22Rv1 (cell line): Measurements from ENCODE around the gene RP9.

Experiments
- H3K27ac ChIP-seq: fragments of 450-650 bp; 2 replicates; pipeline ENCODE4 v1.5.1; 2017
- ZFX ChIP-seq: fragments of 450-650 bp; IDR thresholded peaks from 2 replicates; pipeline ENCODE4 v1.6.1; 2017; ENCODE audit warnings: antibody characterized with exemption, borderline replicate concordance
- TF ChIP-seq, protein P1 (sequence below): fragments of 450-650 bp; IDR thresholded peaks from 2 replicates; pipeline ENCODE4 v1.5.1; 2017; ENCODE audit warnings: mild to moderate bottlenecking

Gene RP9

DNA sequence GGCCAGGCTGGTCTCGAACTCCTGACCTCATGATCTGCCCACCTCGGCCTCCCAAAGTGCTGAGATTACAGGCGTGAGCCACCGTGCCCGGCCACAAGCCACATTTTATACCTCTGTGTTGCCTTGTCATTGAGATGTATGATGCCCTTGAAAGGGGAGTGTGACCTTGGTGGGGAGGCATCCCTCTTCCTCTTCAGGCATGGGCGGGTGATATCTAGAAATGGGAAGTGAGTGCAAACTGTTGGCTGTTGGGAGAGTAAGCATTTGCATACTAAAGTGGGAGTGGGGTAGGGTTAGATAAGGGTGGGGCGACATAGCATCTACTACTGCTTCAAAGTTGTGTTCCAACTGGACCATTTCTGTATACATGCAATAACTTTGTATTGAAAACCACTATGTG lies 20.1 kb downstream of the RP9 start:
- H3K27ac ChIP-seq, result no peak overlapping the region
- TF ChIP-seq ZFX, result no peak
- TF ChIP-seq, protein P1, sequence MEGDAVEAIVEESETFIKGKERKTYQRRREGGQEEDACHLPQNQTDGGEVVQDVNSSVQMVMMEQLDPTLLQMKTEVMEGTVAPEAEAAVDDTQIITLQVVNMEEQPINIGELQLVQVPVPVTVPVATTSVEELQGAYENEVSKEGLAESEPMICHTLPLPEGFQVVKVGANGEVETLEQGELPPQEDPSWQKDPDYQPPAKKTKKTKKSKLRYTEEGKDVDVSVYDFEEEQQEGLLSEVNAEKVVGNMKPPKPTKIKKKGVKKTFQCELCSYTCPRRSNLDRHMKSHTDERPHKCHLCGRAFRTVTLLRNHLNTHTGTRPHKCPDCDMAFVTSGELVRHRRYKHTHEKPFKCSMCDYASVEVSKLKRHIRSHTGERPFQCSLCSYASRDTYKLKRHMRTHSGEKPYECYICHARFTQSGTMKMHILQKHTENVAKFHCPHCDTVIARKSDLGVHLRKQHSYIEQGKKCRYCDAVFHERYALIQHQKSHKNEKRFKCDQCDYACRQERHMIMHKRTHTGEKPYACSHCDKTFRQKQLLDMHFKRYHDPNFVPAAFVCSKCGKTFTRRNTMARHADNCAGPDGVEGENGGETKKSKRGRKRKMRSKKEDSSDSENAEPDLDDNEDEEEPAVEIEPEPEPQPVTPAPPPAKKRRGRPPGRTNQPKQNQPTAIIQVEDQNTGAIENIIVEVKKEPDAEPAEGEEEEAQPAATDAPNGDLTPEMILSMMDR, result no peak

DNA sequence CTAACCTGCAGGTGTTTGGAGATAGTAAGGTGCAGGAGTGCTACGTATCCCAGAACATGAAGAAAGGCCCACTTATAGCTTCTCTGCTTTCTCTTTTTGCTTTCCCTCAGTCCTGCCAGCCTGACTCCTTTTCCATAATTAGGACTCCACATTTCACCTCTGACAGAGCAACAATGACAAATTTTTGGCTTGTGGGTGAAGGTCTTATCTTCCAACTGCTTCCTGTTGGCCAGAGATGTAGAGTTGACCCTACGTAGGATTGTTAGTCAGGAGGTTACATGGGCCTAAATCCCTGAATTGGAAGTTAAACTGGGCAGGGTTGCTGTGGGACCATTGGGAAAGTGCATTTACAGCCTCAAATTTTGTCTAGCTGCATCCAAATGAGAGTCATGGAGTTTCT lies 21.3 kb downstream of the RP9 start:
- TF ChIP-seq, protein P1, result no peak
- no peak for TF ChIP-seq ZFX
- H3K27ac ChIP-seq, result no peak overlapping the region

DNA sequence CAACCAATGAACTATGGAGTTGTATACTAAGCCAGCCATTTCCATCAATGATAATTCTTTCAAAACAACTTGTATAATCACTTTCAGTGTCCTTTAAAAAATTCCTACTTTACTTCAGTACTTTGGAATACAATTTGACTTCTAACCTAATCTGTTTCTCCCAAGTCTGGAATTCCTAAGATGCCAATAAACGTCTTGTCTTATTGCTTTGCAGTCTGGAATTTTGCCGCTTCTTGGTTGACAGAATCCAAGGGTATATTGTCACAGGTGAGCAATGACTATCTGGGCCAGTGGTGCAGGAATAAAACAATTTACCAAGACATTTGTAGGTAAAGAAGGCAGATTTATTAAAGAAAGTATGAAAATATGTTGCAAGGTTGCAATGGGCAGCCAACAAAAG lies 21.8 kb downstream of the RP9 start:
- no peak overlapping the region for H3K27ac ChIP-seq
- no peak for TF ChIP-seq ZFX
- TF ChIP-seq, protein P1, result no peak

DNA sequence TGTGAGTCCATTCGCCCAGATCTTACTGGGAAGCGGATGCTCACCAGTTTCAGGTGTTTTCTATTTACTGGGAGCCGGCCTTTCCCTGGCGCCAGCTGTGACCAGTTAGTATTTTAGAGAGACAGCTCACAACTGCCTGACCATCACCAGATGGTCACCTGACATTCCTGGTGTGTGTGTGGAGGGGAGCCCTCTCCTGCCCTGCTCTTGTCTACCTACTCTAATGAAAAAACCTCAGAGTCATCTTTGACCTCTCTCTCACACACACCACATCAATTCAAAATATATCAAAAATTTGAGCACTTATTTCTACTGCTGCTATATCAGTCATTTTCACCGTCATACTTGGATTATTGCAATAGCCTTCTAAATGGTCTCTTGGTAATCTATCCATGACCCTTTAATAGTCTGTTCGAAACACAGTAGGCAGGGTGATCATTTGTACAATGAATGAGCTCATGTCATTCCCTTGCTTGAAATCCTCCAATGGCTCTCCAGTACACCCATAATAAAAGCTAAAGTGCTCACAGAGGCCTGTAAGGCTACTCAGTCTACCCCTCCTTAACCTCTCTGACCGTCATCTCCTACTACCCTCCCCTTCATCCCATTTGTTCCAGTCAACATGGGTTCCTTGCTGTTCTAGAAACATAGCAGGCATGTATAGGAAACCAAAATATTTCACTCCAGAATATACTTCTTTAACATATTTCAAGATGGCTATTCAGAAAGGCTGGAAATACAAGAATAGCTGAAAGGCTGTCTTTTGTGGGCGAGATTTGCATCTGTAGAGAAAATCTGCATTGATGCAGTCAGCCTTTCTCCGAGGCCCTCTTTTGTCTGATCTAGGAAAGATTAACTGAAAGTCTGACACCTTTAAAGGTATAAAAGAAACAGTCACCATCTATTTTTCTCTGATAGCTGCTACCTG lies 29.2 kb downstream of the RP9 start:
- TF ChIP-seq, protein P1, result no peak
- no peak for TF ChIP-seq ZFX
- no peak overlapping the region for H3K27ac ChIP-seq

DNA sequence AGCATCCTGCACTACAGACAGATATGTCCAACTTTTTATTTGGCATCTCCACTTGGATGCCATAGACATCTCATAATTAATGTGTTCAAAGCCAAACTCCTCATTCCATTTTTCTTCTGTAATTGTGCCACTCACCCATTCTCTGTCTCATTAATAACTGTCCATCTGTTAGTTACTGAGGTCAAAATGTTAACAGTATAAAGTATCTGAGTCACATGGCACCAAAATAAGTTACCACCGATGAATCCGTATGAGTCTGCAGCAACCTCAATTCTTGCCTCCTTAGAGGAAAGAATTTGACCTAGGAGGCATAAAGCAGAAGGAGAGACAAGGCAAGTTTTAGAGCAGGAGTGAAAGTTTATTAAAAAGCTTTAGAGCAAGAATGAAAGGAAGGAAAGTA lies 30.1 kb downstream of the RP9 start:
- H3K27ac ChIP-seq, result no peak overlapping the region
- TF ChIP-seq, protein P1, result no peak
- no peak for TF ChIP-seq ZFX

DNA sequence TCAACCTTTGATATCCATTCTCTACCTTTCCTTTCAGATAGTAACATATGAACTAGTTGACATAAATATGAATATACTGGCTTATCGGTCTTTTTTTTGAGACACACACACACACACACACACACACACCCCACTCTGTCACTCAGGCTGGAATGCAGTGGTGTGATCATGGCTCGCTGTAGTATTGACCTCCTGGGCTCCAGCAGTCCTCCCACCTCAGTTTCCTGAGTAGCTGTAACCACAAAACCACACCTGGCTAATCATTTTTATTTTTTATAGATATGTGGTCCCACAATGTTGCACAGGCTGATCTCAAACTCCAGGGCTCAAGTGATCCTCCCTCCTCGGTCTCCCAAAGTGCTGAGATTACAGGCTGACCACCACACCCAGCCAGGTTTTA lies 32.5 kb downstream of the RP9 start:
- H3K27ac ChIP-seq, result no peak overlapping the region
- no peak for TF ChIP-seq ZFX
- TF ChIP-seq, protein P1, result no peak

DNA sequence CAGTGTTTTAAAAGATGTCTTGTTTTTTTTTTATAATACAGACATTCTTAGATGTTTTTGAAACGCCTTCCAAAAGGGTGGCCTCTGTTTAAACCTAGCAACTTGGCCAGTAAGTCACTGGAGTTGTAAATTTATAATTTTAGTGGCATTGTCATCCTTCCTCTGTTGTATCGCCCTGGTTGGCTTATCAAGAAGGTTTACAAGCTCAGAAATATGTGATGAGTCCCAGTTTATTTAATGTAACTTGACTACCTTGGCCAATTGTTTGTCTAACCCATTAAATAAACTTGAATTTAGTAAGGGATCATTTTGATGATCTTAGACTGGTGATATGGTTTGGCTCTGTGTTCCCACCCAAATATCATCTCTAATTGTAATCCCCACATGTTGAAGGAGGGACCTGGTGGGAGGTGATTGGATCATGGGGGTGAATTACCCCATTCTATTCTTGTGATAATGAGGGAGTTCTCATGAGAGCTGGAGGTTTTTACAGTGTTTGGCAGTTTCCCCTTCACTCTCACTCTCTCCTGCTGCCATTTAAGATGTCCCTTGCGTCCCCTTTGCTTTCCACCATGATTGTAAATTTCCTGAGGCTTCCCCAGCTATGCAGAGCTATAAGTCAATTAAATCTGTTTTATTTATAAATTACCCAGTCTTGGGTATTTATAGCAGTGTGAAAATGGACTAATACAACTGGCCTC lies 33.2 kb downstream of the RP9 start:
- H3K27ac ChIP-seq, result no peak overlapping the region
- TF ChIP-seq, protein P1, result no peak
- TF ChIP-seq ZFX, result no peak
